Left ventricle myocardium inferior (tissue), 1 donor: ENCODE data around the gene PSRC1. TPM values are rescaled to one million over a fixed set of nuclear protein-coding genes. Genes with fewer than 3 reads are reported as not detected.
"Not testable (repeated sequence)": the region's sequence is repeated elsewhere in the genome, so short reads cannot be mapped to it uniquely, and the experiment has no call there.

ENCODE experiments used
- DNase-seq: peaks from one replicate; pipeline ENCODE4 v3.0.0-alpha.2; 2020
- H3K27ac ChIP-seq: fragments of 200-600 bp; replicated peaks from 2 replicates; pipeline ENCODE4 v1.8.0; 2021
- H3K27me3 ChIP-seq: fragments of 200-600 bp; 2 replicates; pipeline ENCODE4 v1.8.0; 2021; ENCODE audit warnings: low read depth
- H3K36me3 ChIP-seq: fragments of 200-600 bp; 2 replicates; pipeline ENCODE4 v1.8.0; 2021
- H3K4me1 ChIP-seq: fragments of 200-600 bp; 2 replicates; pipeline ENCODE4 v1.8.0; 2021
- H3K4me3 ChIP-seq: fragments of 200-600 bp; 2 replicates; pipeline ENCODE4 v1.8.0; 2021; ENCODE audit warnings: mild to moderate bottlenecking, moderate library complexity
- H3K9me3 ChIP-seq: fragments of 200-600 bp; replicated peaks from 2 replicates; pipeline ENCODE4 v1.8.0; 2021
- intact Hi-C: fragments of 100-400 bp; cut with micrococcal nuclease; formaldehyde crosslinking; loops from one replicate; pipeline ENCODE4 v1.11.0; 2022
- total RNA-seq: library from RNA; stranded (reverse); fragmentation: NEBNext Ultra II Directional; extraction: Animal tissue kit (Norgen Biotek cat#: 25700); gene quantifications from one replicate; pipeline ENCODE4 v1.2.1, GENCODE V29; 2021
- TF ChIP-seq, protein P1 (sequence below): fragments of 200-600 bp; IDR thresholded peaks from 2 replicates; pipeline ENCODE4 v1.8.0; 2021; ENCODE audit warnings: antibody characterized with exemption, mild to moderate bottlenecking, borderline replicate concordance
- donor health status: DM: no; HTN: yes; CAD: no; lungs with severe emphysema.

PSRC1 gene
- total RNA-seq, 1 donor from 2014 or later, result 0.80 TPM

DNA sequence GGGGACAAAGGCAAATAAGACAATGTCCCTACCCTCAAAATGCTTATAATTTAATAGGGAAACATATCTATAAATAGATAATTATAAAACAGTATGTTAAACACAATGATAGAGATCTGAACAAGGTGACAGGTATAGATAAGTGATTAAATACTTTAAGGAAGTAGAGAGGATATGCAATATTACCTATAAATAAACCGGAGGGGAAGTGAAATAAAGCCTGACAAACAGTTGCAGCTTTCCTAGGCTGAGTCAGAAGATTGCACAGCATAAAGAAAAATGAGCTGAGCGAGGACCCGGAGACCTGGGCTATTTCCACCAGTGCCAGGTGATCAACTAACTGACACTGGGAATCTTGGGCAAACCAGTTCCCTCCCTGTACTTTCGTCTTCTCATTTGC is 11.5 kb upstream of the PSRC1 start:
- Histone ChIP-seq H3K36me3 (no peaks in the 10 kb centered on the region), H3K4me1 (peaks cover 21% of the 10 kb centered on the region), H3K27ac (no peak overlapping the region), H3K27me3 (peaks cover 22% of the 10 kb centered on the region), H3K9me3 (no peaks in the 10 kb centered on the region), H3K4me3 (no peak overlapping the region)
- no peak for DNase-seq
- TF ChIP-seq, protein P1, sequence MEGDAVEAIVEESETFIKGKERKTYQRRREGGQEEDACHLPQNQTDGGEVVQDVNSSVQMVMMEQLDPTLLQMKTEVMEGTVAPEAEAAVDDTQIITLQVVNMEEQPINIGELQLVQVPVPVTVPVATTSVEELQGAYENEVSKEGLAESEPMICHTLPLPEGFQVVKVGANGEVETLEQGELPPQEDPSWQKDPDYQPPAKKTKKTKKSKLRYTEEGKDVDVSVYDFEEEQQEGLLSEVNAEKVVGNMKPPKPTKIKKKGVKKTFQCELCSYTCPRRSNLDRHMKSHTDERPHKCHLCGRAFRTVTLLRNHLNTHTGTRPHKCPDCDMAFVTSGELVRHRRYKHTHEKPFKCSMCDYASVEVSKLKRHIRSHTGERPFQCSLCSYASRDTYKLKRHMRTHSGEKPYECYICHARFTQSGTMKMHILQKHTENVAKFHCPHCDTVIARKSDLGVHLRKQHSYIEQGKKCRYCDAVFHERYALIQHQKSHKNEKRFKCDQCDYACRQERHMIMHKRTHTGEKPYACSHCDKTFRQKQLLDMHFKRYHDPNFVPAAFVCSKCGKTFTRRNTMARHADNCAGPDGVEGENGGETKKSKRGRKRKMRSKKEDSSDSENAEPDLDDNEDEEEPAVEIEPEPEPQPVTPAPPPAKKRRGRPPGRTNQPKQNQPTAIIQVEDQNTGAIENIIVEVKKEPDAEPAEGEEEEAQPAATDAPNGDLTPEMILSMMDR, result no peak
- intact Hi-C loops, result no loop called here

DNA sequence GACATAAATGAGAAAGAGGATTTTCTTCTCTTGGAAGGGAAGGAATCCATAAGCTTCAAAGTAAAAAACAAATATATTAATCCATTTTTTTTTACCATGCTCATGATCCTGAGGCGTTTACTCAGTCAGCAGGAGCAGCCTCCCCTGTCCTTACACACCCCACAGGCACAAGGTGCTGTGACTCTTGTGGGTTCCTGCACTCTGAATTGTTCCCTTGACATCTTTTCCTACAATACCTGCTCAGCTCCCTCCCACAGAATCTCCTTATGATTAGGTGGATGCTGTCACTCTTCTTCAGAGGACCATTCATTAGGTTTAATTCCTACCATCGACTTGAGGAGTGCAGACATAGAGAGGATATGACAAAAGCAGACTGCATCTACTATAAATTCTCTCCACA is 10.1 kb upstream of the PSRC1 start:
- Histone ChIP-seq H3K9me3 (no peaks in the 10 kb centered on the region), H3K4me3 (no peak overlapping the region), H3K27me3 (peaks cover 22% of the 10 kb centered on the region), H3K4me1 (peaks cover 7% of the 10 kb centered on the region), H3K27ac (no peak overlapping the region), H3K36me3 (no peaks in the 10 kb centered on the region)
- TF ChIP-seq, protein P1, result no peak
- DNase-seq, result no peak
- intact Hi-C loops, result no loop called here

DNA sequence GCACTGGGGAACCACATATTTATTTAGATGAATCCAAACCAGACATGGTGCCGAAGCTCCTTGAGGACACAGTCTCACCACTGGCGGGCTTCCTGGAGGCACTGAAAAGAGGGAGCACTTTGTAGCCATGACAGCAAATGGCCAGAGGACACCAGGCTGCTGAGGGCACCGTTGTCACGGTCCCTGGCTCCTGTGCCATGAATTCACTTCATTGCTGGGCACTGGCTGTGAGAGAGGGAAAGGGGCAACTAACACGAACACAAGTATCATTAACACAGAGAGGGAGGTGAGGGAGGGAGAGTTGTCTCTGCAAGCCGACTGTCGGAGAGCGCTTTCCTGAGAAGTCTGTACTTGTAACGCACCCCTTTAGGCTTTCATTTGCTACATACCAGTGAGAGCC is 9.4 kb upstream of the PSRC1 start:
- no peaks in the 10 kb centered on the region for H3K36me3 ChIP-seq
- DNase-seq, result no peak
- peaks cover 3% of the 10 kb centered on the region for H3K4me1 ChIP-seq
- intact Hi-C loops, result no loop called here
- H3K4me3 ChIP-seq, result no peak overlapping the region
- no peaks in the 10 kb centered on the region for H3K9me3 ChIP-seq
- H3K27me3 ChIP-seq, result peaks cover 22% of the 10 kb centered on the region
- TF ChIP-seq, protein P1, result no peak
- H3K27ac ChIP-seq, result no peak overlapping the region

DNA sequence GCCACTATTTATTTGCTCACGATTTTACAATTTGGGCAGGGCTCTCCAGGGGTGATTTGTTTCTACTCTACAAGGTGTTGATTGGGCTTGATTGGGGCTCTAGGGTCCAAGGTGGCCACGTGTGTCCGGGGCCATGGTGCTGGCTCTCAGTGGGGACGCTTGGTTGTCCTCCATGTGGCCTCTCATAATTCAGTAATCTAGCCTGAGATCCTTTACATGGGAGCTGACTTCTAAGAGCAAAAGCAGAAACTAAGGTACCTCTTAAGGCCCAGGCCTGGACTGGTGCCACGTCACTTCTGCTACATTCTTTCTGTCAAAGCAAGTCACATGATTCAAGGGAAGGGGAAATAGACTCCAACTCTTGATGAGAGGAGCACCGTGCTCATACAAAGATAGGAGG is 8.1 kb upstream of the PSRC1 start:
- peaks cover 20% of the 10 kb centered on the region for H3K27me3 ChIP-seq
- no peak overlapping the region for H3K27ac ChIP-seq
- intact Hi-C loops, result no loop called here
- DNase-seq, result no peak
- TF ChIP-seq, protein P1, result no peak
- no peaks in the 10 kb centered on the region for H3K36me3 ChIP-seq
- no peak overlapping the region for H3K4me3 ChIP-seq
- H3K4me1 ChIP-seq, result peaks cover 3% of the 10 kb centered on the region
- no peaks in the 10 kb centered on the region for H3K9me3 ChIP-seq

DNA sequence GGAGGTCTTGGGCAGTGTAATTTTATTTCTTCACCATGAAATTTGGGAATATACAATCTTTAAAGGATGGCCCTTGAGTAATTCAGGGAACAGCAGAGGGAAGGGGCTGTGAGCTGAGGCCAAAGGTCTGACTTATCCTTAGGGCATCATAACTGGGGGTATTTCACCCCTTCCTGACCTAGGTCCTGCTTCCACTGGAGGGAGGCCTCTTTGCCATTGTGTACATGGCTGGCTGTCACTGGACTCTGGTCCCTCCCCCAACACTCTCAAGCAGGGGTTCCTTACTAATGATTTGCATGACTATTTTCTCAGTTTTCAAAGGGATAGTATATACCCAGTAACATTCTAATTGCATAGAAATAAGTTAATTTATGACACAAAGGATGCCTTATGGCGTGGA is 7.2 kb upstream of the PSRC1 start:
- no peak overlapping the region for H3K4me3 ChIP-seq
- H3K36me3 ChIP-seq, result no peaks in the 10 kb centered on the region
- TF ChIP-seq, protein P1, result no peak
- intact Hi-C loops, result no loop called here
- peaks cover 3% of the 10 kb centered on the region for H3K4me1 ChIP-seq
- H3K9me3 ChIP-seq, result no peaks in the 10 kb centered on the region
- DNase-seq, result no peak
- H3K27ac ChIP-seq, result no peak overlapping the region
- peaks cover 13% of the 10 kb centered on the region for H3K27me3 ChIP-seq

DNA sequence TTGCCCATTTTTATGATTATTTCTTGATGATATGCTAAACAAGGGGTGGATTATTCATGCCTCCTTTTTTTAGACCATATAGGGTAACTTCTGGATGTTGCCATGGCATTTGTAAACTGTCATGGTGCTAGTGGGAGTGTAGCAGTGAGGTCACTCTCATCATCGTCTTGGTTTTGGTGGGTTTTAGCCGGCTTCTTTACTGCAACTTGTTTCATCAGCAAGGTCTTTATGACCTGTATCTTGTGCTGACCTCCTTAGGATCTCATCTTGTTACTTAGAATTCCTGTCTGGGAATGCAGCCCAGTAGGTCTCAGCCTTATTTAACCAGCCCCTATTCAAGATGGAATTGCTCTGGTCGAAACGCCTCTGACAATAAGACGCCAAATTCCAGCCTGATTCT is 3.8 kb upstream of the PSRC1 start:
- H3K27me3 ChIP-seq, H3K4me3 ChIP-seq, DNase-seq, intact Hi-C loops, H3K27ac ChIP-seq, H3K36me3 ChIP-seq, H3K9me3 ChIP-seq: not testable (repeated sequence)
- peaks cover 27% of the 10 kb centered on the region for H3K4me1 ChIP-seq
